HepG2 (cell line): ENCODE results near the gene PRICKLE3. TPM values are rescaled to one million over a fixed set of nuclear protein-coding genes. Genes with fewer than 3 reads are reported as not detected.

Experiments
- ATAC-seq: fragments of 200-7000 bp; cut with Tn5 transposase; 3 replicates; pipeline ENCODE4 v1.9.1; 2020; ENCODE audit warnings: mild to moderate bottlenecking, moderate library complexity
- BruUV-seq: library from RNA; stranded (reverse); fragments of 400-500 nt; replicated peaks from 2 replicates; lab custom pipeline; 2021; lab: Mats Ljungman, UMichigan
- CTCF ChIA-PET: fragments of 300-600 bp; formaldehyde crosslinking; extraction: SDS; loops from one replicate; lab custom pipeline; 2021; ENCODE audit warnings: low total read pairs, inconsistent platforms, low intra/inter-chr PET ratio; lab: Yijun Ruan, JAX
- POLR2A ChIA-PET: fragments of 350-600 bp; sonication (Branson Sonifier 250); formaldehyde crosslinking; loops from one replicate; lab custom pipeline; 2020; ENCODE audit warnings: antibody characterized with exemption, inconsistent platforms; lab: Yijun Ruan, JAX
- DNase-seq: peaks from one replicate; pipeline ENCODE4 v3.0.0-alpha.2; 2015; ENCODE audit warnings: low spot score
- FAIRE-seq: peaks from 3 replicates; lab custom pipeline; 2011; peaks lifted over from hg19 to GRCh38; lab: Jason Lieb, UNC
- H2AFZ ChIP-seq: one replicate; pipeline ENCODE4 v1.6.1; 2011; ENCODE audit warnings: low read length, inconsistent platforms
- H3K27ac ChIP-seq: fragments of 300-600 bp; 3 replicates; pipeline ENCODE4 v1.8.0; 2011; ENCODE audit warnings: mixed run types, mild to moderate bottlenecking, mixed read lengths, low read length, inconsistent platforms; ENCODE audit not compliant: insufficient read depth; ENCODE audit errors: extremely low read length
- H3K27me3 ChIP-seq, 2 experiments: fragments of 200-600 bp in 1 of 2; 2 replicates in 1 of 2; 3 replicates in 1 of 2; pipeline versions ENCODE4 v1.6.0 to v1.8.0; 2011; ENCODE audit warnings: low read length in 2 of 2, mild to moderate bottlenecking in 2 of 2, moderate library complexity in 2 of 2, inconsistent platforms in 1 of 2; ENCODE audit not compliant: insufficient read depth in 2 of 2, control insufficient read depth in 1 of 2
- H3K36me3 ChIP-seq, 2 experiments: fragments of 200-600 bp in 1 of 2; replicated peaks in 1 of 2; 2 replicates in 1 of 2; 3 replicates in 1 of 2; pipeline versions ENCODE4 v1.5.1 to v1.8.0; 2011; ENCODE audit warnings: low read length in 2 of 2, inconsistent platforms in 1 of 2; ENCODE audit not compliant: insufficient read depth in 2 of 2, control insufficient read depth in 1 of 2
- H3K4me1 ChIP-seq: 2 replicates; pipeline ENCODE4 v1.5.1; 2012; ENCODE audit warnings: low read length, inconsistent platforms; ENCODE audit not compliant: insufficient read depth
- H3K4me2 ChIP-seq: 2 replicates; pipeline ENCODE4 v1.6.0; 2011; ENCODE audit warnings: low read depth, low read length, inconsistent platforms
- H3K4me3 ChIP-seq, 3 experiments: fragments of 200-600 bp in 1 of 3; sonication (generic), shearing (Covaris generic) in 1 of 3; replicated peaks in 1 of 3; 2 replicates each; pipeline ENCODE4 v1.5.1; 2011 to 2016; ENCODE audit warnings: low read length in 3 of 3, inconsistent platforms in 2 of 3, low read depth in 2 of 3, mild to moderate bottlenecking in 2 of 3, control low read depth in 1 of 3, mixed read lengths in 1 of 3; ENCODE audit not compliant: insufficient read depth in 1 of 3
- H3K79me2 ChIP-seq: one replicate; pipeline ENCODE4 v1.6.1; 2011; ENCODE audit warnings: low read length, inconsistent platforms; ENCODE audit not compliant: insufficient read depth
- H3K9ac ChIP-seq: 2 replicates; pipeline ENCODE4 v1.6.0; 2011; ENCODE audit warnings: mild to moderate bottlenecking, low read depth, low read length, inconsistent platforms; ENCODE audit not compliant: insufficient read depth
- H3K9me3 ChIP-seq: 2 replicates; pipeline ENCODE4 v1.5.1; 2012; ENCODE audit warnings: mild to moderate bottlenecking, low read length
- H4K20me1 ChIP-seq: 2 replicates; pipeline ENCODE4 v1.6.0; 2011; ENCODE audit warnings: inconsistent platforms, mild to moderate bottlenecking, low read length, moderate library complexity; ENCODE audit not compliant: insufficient read depth
- POLR2A ChIP-seq, 2 experiments: IDR thresholded peaks; 2 replicates each; pipeline ENCODE4 v1.6.1; 2011; ENCODE audit warnings: low read depth in 2 of 2, low read length in 2 of 2, mild to moderate bottlenecking in 1 of 2, moderate library complexity in 1 of 2; ENCODE audit not compliant: insufficient read depth in 1 of 2
- RFXAP ChIP-seq: sonication (generic); formaldehyde crosslinking; IDR thresholded peaks from 2 replicates; pipeline ENCODE4 v1.4.0; 2020; ENCODE audit warnings: missing genetic modification reagents, borderline replicate concordance
- RXRB ChIP-seq: IDR thresholded peaks from 2 replicates; pipeline ENCODE4 v1.6.1; 2016; ENCODE audit warnings: borderline replicate concordance, missing genetic modification reagents, missing compliant biosample characterization
- WGBS: methylation state at CpG from one replicate; pipeline ENCODE4 v1.1.6; 2017; ENCODE audit warnings: low lambda C conversion rate; 5-methylcytosine and 5-hydroxymethylcytosine counted together
- in situ Hi-C: cut with HindIII; loops from 2 replicates; pipeline ENCODE4 v1.10.0; 2017; ENCODE audit warnings: low pct_unique_long_range_greater_than_20kb; ENCODE audit not compliant: extremely low pct_ligation_motif_present
- intact Hi-C: fragments of 100-400 bp; cut with micrococcal nuclease; formaldehyde crosslinking; loops from one replicate; pipeline ENCODE4 v1.10.0; 2022; ENCODE audit not compliant: unreplicated experiment
- polyA plus RNA-seq, 8 experiments: library from polyadenylated mRNA; depleted of rRNA in 3 of 8; stranded (reverse) in 7 of 8; unstranded in 1 of 8; fragments of >200 nt; fragmentation: Illumina TruSeq in 4 of 8; extraction: Trizol in 4 of 8; gene quantifications; 2 replicates each; pipeline versions ENCODE4 v1.2.1 to v1.2.3, GENCODE V29; 2011 to 2016; ENCODE audit warnings: low read depth in 4 of 8, missing spikeins in 1 of 8, mixed read lengths in 1 of 8; ENCODE audit not compliant: insufficient read depth in 1 of 8
- total RNA-seq, 5 experiments: library from RNA; depleted of rRNA; stranded (reverse); fragments of >200 nt; fragmentation: Illumina TruSeq; extraction: Trizol; gene quantifications; 2 replicates each; pipeline ENCODE4 v1.2.3, GENCODE V29; 2016; ENCODE audit warnings: low read depth in 1 of 5
- TF ChIP-seq, protein P1 (sequence below): sonication (generic); formaldehyde crosslinking; IDR thresholded peaks from 2 replicates; pipeline ENCODE4 v1.9.0; 2021; ENCODE audit warnings: missing genetic modification reagents, borderline replicate concordance
- TF ChIP-seq, protein P2 (sequence below): sonication (generic); formaldehyde crosslinking; IDR thresholded peaks from 2 replicates; pipeline ENCODE4 v1.8.0; 2022; ENCODE audit warnings: mild to moderate bottlenecking, missing genetic modification reagents, borderline replicate concordance
- TF ChIP-seq, protein P3 (sequence below): sonication (generic); formaldehyde crosslinking; IDR thresholded peaks from 2 replicates; pipeline ENCODE4 v1.4.0; 2020; ENCODE audit warnings: missing genetic modification reagents, borderline replicate concordance

The PRICKLE3 gene
- total and polyA plus RNA-seq, 2 of the 13 experiments (the other 11 are each of a cell fraction or from before 2014, with no cell fraction given) = 2.6 TPM

DNA sequence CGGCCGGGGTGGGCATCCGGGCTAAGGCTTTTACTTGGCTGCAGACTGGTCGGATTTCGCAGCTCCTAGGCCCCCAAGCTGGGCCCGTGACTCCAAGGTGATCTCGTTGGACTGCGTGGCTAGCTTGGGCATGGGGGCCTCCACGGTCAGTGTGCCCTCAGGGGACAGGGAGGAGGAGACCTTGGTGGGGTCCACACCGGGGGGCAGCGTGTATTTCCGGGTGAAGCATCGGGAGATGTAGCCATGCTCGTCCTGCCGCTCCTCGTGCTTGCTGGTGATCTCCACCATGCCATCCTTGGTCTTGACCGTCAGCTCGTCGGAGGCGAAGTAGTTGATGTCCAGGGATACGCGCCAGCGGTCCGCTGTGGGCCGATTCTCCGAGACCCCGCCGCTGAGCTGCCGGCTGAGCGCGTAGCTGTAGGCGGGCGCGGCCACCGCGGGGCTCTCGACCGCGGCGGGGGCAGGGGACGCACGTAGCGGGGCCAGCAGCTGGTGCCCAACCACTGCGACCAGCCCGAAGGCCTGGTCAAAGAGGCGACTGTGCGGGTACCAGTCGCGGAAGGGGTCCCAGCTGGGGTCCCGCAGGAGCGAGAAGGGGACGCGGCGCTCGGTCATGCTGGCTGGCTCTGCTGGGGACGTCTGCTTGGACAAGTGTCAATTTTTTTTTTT, 47.8 kb upstream of the PRICKLE3 start:
- DNase-seq (no peak), ATAC-seq (no peak), FAIRE-seq (no peak)
- in situ Hi-C loops (no loop called here), intact Hi-C loops (no loop called here)
- Histone ChIP-seq H3K4me3 (no peak overlapping the region), H3K4me2 (no peak overlapping the region), H3K4me1 (peaks cover 23% of the 10 kb centered on the region; the same call in 1 of the 2 replicates), H3K79me2 (no peaks in the 10 kb centered on the region), H3K27ac (no peak overlapping the region), H3K36me3 (no peaks in the 10 kb centered on the region), H2AFZ (no peak overlapping the region), H3K27me3 (no peaks in the 10 kb centered on the region), H4K20me1 (no peaks in the 10 kb centered on the region), H3K9ac (no peak overlapping the region), H3K9me3 (no peaks in the 10 kb centered on the region)
- TF ChIP-seq, protein P1, sequence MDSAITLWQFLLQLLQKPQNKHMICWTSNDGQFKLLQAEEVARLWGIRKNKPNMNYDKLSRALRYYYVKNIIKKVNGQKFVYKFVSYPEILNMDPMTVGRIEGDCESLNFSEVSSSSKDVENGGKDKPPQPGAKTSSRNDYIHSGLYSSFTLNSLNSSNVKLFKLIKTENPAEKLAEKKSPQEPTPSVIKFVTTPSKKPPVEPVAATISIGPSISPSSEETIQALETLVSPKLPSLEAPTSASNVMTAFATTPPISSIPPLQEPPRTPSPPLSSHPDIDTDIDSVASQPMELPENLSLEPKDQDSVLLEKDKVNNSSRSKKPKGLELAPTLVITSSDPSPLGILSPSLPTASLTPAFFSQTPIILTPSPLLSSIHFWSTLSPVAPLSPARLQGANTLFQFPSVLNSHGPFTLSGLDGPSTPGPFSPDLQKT (CRISPR knock-in tag) = no peak
- TF ChIP-seq, protein P2, sequence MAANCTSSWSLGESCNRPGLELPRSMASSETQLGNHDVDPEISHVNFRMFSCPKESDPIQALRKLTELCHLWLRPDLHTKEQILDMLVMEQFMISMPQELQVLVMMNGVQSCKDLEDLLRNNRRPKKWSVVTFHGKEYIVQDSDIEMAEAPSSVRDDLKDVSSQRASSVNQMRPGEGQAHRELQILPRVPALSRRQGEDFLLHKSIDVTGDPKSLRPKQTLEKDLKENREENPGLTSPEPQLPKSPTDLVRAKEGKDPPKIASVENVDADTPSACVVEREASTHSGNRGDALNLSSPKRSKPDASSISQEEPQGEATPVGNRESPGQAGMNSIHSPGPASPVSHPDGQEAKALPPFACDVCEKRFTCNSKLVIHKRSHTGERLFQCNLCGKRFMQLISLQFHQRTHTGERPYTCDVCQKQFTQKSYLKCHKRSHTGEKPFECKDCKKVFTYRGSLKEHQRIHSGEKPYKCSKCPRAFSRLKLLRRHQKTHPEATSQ (CRISPR knock-in tag) = no peak
- no TSS peak for BruUV-seq
- 90% methylated on average over 34 of the region's 56 CpGs for WGBS
- POLR2A ChIA-PET = interaction anchor here (1.2 kb wide), 1 partner anchor 35 kb away, joined by 4 read pairs; no protein-coding TSS in a partner anchor
- CTCF ChIA-PET = no interaction called here

DNA sequence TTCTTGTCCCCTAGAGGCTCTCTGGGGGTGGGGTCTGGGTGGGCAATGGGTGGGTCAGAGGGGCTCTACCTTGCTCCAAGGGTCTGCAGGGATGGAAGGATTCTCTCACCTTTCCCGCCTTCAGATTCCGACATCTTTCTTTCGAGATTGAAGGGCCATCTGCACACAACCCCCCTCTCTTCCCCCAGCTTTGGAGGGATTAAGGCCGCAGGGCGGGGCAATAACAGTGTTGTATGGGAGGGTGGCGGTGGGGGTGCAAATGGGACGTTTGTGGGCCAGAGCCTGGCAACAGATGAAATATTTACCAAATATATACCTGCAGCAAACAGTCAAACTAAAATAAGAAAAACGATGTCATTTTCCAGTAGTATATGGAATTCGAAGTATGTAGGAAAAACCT, 47.0 kb upstream of the PRICKLE3 start, which contains the start of gene CACNA1F:
CACNA1F (minus strand) TSS at position 165 of the 400 bp plus-strand sequence; CDS start at position 134, 31 bp downstream.
- H3K27me3 ChIP-seq = no peaks in the 10 kb centered on the region
- ATAC-seq (no peak), FAIRE-seq (no peak), DNase-seq (no peak)
- 51% methylated on average over 9 of the region's 9 CpGs for WGBS
- H3K4me1 ChIP-seq = peaks cover 15% of the 10 kb centered on the region; the same call in 1 of the 2 replicates
- H3K27ac ChIP-seq = no peak within 1 kb of the TSS
- no peaks in the 10 kb centered on the region for H3K79me2 ChIP-seq
- no peaks in the 10 kb centered on the region for H3K9me3 ChIP-seq
- ChIA-PET CTCF (no interaction called here), POLR2A (no interaction called here)
- no peak within 1 kb of the TSS for H3K4me3 ChIP-seq
- no TSS peak for BruUV-seq
- no peak within 1 kb of the TSS for H3K9ac ChIP-seq
- in situ Hi-C loops (no loop called here), intact Hi-C loops (no loop called here)
- H2AFZ ChIP-seq = no peak within 1 kb of the TSS
- no peaks in the 10 kb centered on the region for H3K36me3 ChIP-seq
- H4K20me1 ChIP-seq = no peaks in the 10 kb centered on the region
- no peak within 1 kb of the TSS for H3K4me2 ChIP-seq
- TF ChIP-seq, protein P3, sequence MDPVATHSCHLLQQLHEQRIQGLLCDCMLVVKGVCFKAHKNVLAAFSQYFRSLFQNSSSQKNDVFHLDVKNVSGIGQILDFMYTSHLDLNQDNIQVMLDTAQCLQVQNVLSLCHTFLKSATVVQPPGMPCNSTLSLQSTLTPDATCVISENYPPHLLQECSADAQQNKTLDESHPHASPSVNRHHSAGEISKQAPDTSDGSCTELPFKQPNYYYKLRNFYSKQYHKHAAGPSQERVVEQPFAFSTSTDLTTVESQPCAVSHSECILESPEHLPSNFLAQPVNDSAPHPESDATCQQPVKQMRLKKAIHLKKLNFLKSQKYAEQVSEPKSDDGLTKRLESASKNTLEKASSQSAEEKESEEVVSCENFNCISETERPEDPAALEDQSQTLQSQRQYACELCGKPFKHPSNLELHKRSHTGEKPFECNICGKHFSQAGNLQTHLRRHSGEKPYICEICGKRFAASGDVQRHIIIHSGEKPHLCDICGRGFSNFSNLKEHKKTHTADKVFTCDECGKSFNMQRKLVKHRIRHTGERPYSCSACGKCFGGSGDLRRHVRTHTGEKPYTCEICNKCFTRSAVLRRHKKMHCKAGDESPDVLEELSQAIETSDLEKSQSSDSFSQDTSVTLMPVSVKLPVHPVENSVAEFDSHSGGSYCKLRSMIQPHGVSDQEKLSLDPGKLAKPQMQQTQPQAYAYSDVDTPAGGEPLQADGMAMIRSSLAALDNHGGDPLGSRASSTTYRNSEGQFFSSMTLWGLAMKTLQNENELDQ = no peak
- TF ChIP-seq RXRB (CRISPR knock-in tag) (no peak), POLR2A (IDR thresholded peaks at IDR 0.05; ENCODE audit: insufficient read depth in 1 of 2, low read depth in 2 of 2, low read length in 2 of 2) (no peak), RFXAP (CRISPR knock-in tag) (no peak)
